HG03565 (cell line): ENCODE data around the gene AKIP1.
A peak's percentile ranks its signal among the peaks of the same experiment; 100 is the strongest.
"Not testable (repeated sequence)": the region's sequence is repeated elsewhere in the genome, so short reads cannot be mapped to it uniquely, and the experiment has no call there.

Source experiments
- ATAC-seq: cut with Tn5 transposase; IDR thresholded peaks from one replicate; pipeline ENCODE4 v1.9.1; 2021; ENCODE audit warnings: mild to moderate bottlenecking, moderate library complexity; ENCODE audit not compliant: unreplicated experiment

AKIP1 gene

DNA sequence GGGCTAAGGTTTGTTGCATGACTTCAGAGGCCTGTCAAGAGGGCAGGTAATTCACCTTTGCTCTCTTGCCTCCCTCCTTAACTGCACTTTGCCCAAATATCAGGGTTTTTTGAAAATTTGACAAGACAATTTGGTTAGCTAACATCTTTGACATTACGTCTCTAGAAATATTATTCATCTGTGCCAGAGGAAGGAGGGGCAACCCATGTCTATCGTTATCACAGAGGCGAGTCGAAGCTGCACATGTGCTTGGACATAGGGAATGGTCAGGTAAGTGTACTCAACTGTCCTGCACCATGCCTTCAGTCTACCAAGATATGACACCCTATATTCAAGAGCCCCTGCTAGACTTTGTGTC, 3.7 kb downstream of the AKIP1 start:
- ATAC-seq = no peak

GRCh38 chr11:8917157-8917825, 6.3 kb downstream of the AKIP1 start:
- no peak for ATAC-seq

DNA sequence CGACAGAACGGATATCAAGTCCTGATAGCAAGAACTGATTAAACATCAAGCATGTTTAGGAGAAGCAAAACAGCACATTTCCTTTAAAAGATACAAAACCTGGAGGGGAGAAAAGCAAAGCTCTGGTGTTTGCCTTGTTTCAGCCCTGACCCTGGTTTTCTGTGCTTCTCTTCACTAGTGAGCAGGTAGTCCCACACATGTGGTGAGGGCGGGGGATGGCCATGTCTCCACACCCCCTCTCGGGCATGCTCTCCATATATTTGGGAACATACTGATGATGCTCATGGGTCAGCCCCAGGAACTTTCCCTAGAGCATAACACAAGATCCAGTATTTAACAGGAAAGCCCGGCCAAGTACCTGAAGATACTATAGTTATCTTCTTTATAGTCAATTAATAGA, 11.7 kb downstream of the AKIP1 start:
- no peak for ATAC-seq

DNA sequence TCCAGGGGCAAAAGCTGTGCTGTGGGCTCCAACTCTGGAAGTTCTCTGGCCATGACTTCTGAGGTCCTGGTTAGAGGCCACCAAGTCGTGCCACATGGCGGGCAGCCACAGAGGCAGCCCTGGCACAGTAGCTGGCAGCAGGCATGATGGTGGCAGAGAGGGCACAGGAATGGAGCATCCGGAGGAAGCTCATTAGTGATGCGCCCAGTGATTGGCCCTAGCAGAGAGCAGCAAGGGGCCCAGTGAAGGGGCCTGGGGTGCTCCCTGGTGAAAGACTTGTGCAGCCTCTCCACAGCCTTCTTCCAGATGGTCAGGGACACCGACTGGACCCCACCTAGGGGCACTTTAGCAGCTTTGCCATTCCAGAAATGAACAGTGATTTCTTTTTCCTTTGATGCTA, 14.7 kb downstream of the AKIP1 start:
- ATAC-seq = no peak

- no peak for ATAC-seq
These were observed 15.2 kb downstream of the AKIP1 start for GRCh38 chr11:8926236-8926635.

DNA sequence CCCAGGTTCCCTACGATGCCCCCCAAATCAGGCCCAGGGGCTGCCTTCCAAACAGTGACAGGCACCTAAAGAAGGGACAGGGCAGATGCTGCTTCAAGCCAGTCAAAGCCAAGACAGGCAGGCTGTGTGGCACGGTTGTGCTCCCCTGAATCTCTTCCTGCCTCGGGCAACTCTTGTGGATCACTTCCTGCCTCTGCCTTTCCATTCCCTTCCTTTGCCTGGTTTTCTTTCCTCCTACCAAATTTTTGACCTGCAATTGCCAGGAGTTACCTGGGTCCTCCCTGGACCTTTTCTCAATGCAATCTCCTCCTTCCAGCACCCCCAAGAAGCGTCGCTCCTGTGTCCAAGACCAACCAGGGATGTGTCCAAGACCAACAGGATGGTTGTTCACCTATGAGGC, 16.2 kb downstream of the AKIP1 start:
- ATAC-seq = no peak

DNA sequence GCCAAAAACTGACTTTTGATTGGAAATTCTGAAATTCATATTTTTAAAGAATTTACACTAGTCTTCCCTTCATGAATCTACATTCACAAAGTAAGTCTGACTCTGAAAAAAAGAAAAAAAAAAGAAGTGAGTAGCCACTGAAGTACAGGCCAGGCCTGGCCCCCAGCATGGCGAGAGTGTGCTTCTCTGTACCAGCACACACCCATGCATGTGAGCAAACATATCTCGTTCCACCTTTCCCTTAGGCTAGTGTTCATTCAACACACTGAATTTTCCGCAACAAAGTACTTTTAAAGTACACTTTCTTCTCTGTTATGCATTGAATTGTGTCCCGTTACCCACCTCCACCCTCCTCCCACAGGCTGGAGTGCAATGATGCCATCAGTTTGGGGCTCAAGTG, 17.2 kb downstream of the AKIP1 start:
- no peak for ATAC-seq

DNA sequence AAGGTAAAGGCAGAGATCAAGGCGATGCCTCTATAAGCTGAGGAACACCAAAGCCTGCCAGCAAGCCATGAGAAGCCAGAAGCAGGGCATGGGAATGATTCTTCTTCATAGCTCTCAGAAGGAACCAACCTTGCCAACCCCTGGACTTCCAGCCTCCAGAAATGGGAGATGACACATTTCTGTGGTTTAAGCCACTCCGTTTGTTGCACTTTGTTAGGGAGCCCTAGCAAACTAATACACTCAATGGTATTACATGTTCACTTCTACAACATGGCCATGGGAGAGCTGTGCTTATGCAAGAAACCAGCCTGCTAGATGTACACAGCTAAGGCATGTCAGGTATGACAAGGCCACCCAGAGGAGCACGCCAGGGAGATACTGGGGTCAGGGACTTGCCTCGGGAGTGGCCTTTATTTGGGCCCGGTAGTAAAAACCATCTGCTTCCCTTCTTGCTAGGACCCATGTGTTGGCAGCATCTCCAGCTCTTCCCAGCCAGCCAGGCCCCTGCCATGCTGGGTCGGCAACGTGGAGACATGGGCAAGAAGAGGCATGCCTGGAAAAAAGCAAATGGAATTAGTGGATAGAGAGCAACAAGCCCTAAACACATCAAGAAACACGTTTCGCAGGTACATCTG, 18.1 kb downstream of the AKIP1 start:
- ATAC-seq = no peak

DNA sequence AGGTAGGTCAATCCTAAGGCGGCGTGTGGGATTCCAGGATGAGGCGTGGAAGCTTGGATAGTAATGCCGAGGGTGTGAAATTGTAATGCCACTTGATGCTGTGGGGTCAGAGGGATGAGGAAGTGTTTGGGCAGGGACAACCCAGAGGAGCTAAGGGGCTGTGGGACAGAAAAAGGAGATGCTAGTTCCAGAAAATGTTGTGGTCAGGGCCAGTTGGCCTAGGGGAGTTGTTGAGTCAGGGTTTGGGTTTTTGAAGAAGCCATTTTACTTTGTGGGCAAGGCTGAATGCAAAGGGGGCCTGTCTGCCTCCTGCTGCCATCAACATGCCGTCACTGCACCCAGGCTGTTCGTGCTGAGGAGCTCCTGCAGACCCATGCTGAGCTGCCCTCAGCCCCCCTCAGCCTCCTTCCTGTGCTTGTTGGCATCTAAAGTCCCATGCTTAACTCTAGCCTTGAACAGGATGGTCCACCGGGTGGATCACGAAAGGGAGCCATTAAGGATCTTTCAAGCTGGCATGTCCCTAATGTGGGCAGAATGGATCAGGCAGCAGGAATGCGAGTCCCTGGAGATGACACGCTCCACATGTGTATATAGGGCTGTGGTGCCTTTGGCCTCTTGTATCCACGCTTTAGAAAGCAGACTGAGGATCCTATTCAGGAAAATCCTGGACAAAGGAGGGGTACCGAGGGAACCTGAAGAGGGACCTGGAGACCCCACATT, 19.6 kb downstream of the AKIP1 start:
- no peak for ATAC-seq

DNA sequence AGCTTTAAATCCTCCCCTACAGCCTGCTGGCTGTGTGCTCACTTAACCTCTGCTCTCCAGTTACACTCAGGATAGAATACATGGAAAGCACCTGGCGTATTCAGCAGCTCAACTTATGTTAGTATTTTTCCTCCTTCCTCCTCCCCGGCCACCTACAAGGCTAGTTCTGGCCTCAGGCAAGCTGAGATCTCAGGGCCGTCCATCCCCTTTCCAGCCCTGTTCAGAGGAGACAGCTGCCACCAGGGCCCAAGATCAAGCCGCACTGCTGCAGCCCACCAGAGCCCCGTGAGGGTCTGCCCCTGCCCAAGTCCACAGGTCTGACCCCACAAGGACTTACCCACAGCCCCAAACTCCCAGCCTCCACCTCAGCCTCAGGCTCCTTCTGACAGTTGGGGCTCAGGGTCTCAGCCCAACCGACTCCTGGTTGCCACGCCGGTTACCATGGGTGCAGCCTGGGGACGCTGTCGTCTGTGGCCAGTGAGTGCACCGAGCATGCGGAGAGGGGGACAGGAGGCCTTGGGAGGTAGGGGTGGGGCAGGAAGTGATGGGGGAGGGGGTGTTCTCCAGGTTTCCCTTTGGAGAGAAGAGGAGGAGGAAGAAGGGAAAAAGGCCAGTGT, 21.7 kb downstream of the AKIP1 start, which contains the start of gene C11orf16:
TSS of gene C11orf16 (minus strand) at position 384 of the 617 bp plus-strand sequence. CDS start 639 bp downstream, outside the sequence.
- no peak for ATAC-seq

DNA sequence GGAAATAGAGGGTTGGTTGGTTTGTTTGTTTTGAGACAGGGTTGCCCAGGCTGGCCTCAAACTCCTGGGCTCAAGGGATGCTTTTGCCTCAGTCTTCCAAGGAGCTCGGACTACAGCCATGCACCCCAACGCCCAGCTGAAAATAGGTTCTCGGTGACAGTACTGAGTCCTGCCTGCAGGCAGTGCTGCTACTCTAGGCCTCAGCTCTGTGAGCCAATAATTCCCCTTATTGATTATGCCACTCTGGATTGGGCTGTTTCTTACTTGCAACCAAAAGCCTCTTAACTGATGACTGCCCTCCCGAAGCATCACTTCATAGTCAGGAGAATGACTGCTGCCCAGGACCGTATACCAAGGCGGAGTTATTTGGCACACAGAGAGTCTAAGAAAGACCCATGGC, 22.9 kb downstream of the AKIP1 start:
- ATAC-seq = no peak

DNA sequence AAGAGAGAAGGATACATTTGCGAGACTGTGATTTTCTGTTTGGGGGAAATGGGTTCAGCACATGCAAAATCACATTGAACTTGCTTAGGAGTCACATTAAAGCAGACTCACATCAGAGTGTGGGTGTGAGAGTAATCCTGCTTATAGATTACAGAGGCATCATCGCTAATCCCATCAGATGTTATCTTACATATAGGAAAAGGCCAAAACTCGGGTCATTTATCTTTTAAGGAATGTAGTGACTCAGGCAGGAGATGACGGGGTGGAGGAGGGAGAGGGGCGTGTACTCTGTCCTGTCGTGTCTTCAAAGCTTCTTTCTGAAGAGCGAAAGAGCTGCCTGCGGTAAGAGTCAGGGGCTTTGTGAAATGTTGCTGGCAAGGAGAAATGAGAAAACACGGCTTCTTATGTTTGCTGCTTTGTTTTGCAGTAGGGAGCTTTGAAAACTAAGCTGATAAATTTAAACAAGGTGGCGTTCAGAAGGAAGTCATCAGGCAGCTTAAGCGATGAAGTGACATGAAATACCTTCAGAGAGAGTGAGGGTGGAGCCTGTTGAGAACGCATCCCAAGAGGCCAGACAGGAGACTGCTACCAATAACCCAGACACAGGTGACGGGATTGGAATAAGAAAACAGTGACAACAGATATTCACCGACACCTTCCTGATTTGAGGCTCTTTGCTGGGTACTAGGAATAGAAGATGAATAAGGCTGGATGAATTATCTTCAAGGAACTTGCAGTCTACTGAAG, 23.9 kb downstream of the AKIP1 start:
- ATAC-seq = no peak

DNA sequence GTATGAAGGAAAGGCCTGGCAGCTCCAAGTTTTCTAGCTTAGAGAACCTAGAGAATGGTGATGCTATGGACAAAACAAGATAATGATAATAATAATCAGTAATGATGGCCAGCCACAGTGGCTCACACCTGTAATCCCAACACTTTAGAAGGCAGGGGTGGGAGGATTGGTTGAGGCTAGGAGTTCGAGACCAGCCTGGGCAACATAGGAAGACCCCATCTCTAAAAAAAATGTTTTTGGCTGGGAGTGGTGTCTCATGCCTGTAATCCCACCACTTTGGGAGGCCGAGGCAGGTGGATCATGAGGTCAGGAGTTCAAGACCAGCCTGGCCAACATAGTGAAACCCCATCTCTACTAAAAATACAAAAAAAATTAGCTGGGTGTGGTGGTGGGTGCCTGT, 24.8 kb downstream of the AKIP1 start:
- not testable (repeated sequence) for ATAC-seq

- ATAC-seq = peak; percentile 54
These were observed 26.2 kb downstream of the AKIP1 start for GRCh38 chr11:8937159-8937558.

- ATAC-seq = no peak
These were observed 26.7 kb downstream of the AKIP1 start for GRCh38 chr11:8937659-8938058.

DNA sequence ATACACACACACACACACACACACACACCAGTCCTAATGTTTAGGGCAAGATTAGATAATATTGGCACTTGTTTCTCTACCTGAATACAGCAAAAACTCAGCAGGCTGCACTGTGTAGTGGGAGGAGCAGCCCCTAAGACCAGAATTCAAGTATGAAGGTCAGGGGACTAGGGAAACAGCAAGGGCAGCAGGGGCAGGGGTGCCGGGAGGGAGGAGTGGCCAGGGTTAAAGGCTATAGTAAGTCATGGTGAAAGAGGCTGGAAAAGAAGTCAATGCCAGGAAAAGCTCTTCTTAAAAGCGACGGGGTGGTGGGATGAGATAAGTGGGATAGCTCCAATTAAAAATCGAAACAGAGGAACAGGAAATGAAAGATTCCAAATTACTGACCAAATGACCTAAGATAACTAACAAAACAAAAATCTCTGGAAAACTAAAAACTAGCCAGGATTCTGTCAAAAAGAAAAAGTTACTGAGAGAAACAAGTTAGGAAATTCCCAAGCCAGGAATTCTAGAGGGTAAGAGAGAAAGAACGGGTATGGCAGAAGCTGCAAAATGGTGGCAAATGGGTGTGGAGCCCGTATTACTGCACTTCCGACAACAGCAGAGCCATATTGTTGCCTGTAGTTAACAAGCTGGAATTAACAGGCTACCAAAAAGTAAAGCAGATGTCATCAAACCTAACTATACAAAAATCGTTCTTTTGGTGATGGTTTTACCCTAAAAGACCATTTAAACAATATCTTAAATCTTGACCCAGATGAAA, 30.5 kb downstream of the AKIP1 start:
- no peak for ATAC-seq

DNA sequence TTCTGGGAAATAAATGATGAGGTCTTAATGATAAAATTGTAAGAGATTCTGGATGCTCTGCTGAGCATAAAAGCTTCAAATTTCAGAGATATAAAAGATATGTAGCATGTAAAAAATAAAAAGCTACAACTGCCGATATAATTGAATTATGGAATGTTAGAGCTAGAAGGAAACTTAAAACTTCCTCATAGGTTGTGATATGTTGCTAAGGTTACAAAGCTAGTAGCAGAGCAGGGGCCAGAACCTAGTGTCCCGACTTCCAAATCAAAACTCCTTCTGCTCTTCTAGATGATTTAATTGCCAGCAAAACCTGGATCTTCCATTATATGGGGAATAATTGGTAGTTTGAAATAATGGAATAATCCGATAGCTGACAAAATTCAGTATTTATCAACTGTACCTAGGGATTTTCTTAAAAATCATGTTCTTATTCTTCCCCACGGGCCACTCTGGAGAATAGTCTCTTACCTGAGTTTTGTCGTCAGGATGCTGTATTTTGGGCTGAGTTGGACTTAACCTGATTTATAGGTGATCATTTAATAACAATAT, 31.6 kb downstream of the AKIP1 start, which contains the start of gene ASCL3:
TSS of gene ASCL3 (minus strand) at position 499 of the 549 bp plus-strand sequence. CDS start 4,855 bp downstream, outside the sequence.
- ATAC-seq = no peak

GRCh38 chr11:8947230-8947943, 36.4 kb downstream of the AKIP1 start:
- no peak for ATAC-seq

DNA sequence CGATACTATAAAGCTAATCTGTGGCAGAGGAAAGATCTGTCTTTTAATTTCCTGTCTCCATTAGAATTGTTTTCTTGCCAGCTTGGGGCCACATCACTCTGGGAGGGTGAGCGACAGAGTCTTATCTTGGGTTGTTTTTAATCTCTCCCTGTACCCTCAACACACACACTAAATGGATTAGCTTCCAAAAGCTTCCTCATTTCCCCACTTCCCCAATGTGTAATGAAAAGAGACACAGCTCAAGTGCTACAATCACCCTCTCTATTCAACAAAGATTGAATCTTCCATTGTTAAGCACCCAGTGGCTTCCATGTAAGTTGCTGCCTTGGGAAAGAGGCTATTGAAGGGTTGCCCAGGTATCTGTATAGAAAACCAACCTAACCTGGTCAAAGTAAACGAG, 37.9 kb downstream of the AKIP1 start:
- no peak for ATAC-seq
